HG03064 (cell line): Measurements from ENCODE around the gene BPNT1.
"Not testable (repeated sequence)": the region's sequence is repeated elsewhere in the genome, so short reads cannot be mapped to it uniquely, and the experiment has no call there.

Source experiments
- ATAC-seq: cut with Tn5 transposase; IDR thresholded peaks from one replicate; pipeline ENCODE4 v1.9.1; 2021; ENCODE audit warnings: low read depth; ENCODE audit not compliant: unreplicated experiment

Gene BPNT1, protein sequence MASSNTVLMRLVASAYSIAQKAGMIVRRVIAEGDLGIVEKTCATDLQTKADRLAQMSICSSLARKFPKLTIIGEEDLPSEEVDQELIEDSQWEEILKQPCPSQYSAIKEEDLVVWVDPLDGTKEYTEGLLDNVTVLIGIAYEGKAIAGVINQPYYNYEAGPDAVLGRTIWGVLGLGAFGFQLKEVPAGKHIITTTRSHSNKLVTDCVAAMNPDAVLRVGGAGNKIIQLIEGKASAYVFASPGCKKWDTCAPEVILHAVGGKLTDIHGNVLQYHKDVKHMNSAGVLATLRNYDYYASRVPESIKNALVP

DNA sequence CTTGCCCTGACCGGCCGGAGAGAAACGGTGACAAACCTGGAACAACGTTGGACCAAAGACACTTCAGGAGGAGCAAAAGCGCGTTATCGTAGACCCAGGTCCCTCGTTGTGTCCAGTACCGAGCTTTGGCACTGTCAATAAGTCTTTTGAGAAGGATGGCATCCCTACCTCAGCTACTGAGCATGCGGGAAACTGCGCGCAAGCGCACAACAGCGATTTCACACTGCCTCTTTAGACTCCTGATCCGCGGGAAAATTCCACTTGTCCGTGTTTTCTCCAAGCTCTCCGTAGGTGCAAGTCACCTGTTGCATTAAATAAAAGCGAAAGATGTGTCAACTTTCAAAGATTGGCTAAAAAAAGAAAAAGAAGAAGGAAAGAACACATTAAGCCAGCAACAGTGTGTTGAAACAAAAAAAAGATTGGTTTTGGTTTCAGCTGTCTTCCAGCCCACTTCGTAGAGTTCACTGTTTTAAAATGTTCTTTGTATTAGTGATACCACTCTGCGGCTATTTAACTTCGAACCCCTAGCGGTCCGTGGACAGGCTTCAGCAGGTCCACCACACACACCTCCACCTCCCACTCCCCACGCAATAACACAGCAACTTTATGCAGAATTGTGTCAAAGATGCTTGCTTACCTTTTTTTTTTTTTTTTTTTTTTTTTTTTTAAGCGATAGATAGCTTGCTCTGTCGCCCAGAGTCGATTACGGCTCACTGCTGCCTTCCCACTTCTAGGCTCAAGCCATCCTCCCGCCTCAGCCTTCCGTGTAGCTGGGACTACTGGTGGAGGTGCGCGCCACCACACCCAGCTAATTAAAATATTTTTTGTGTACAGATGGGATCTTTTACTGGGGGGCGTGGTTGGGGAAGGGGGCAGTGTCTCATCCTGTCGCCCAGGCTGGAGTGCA lies at the start of gene BPNT1:
BPNT1 (minus strand) TSS at position 139 of the 907 bp plus-strand sequence. CDS start 9,942 bp downstream, outside the sequence.
- ATAC-seq: peak; percentile 67

DNA sequence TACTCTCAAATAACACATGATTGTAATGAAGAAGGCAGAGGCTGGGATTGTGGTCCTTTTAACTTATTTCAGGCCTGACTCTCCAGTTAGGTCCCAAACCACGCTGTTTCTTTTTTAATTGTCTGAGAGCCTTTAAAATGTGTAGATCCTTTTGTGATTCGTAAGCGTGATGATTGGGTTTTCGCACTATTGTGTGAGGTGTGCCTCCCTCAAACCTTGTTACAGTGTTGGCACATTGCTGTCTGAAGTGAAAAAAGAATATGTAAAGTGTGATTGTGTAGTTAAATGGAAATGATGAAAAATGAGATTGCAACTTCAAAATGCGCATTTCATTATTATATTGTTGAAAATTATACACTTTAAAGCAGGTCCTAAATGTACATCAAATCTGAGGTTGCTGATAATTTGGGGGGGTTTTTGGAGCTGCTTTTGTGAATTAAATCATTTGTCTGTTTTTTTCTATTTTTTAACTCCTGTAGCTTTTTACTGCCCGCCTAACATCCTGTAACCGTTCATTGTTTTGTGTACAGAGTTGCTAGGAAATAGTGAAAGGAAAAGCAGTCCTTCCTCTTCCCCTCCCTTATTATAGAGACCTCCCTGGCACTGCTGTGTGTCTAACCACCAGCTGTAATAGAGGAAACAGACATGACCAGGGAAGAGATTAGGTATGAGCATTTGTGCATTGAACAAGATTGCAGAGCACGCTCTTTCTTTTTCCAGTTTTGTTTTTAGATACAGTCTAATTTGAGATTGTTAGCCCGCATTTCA lies 47.6 kb upstream of the BPNT1 start:
- ATAC-seq: no peak

DNA sequence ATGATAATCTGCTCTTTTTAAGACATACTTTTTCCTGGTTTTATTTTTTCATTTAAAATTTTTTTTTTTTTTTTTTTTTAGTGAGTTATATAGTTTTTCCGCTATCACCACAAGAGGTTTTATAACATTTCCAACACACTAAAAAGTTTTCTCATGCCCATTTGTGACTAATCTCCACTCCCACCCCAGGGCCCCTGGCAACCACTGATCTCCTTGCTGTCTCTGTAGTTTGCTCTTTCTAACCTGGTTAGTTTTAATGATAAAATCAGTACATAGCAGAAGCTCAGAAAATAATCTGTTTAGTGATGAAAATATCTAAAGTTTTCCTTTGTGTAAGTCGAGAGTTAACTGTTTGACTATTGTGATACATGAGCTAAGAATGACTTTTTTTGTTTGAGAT lies 46.2 kb upstream of the BPNT1 start:
- no peak for ATAC-seq

DNA sequence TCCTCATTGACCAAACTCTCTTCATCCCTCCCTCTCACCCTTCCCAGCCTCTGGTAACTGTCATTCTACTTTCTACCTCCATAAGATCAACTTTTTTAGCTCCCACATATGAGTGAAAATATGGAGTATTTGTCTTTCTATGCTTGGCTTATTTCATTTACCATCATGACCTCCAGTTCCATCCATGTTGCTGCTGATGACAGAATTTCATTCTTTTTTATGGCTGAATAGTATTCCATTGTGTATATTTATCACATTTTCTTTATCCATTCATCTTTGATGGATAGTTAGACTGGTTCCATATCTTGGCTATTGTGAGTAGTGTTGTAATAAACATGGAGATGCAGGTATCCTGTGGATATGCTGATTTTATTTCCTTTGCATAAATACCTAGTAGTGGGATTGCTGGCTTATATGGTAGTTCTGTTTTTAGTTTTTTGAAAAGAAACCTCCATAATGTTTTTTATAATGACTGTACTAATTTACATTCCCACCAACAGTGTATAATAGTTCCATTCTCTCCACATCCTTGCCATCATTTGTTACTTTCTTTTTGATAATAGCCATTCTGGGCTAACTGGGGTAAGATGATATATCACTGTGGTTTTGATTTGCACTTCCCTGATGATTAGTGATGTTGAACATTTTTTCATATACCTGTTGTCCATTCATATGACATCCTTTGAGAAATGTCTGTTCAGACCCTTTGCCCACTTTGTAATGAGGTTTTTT lies 40.1 kb upstream of the BPNT1 start:
- ATAC-seq: no peak

DNA sequence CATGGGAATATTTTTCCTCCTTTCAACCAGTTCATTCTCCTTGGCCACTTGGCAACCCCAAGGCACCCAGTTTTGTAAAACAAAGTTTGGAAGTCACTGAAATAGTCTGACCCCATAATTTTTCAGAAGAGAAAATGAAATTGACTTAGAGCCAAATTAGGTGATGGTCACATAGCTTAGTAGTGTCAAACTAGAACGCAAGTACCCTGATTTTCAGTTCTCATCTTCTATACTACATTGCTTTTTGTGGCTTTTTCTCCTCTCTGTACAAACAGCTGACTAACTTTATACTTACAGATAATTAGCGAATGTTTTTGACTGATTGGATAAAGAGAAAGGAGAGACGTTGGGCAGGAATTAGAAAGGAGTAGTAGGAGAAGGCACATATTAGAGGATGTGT lies 37.5 kb upstream of the BPNT1 start:
- no peak for ATAC-seq

DNA sequence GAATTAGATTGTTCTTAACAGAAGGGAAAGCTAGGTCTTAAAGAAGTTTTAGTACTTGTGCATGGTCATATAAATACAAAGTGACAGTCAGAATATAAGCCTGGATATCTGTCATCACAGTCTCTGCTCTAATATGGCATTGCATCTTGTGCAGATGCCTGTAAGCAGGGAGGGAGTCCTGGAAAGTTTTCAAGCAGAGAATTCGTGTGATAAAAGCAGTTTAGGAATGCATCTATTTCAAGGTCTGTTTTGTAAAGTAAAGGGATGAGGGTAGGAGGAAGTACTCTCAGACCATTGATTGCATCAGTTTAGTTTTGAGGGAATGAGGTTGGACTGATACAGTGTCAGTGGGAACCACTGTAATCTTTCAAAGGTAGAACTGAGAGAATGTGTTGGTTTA lies 35.0 kb upstream of the BPNT1 start:
- no peak for ATAC-seq

DNA sequence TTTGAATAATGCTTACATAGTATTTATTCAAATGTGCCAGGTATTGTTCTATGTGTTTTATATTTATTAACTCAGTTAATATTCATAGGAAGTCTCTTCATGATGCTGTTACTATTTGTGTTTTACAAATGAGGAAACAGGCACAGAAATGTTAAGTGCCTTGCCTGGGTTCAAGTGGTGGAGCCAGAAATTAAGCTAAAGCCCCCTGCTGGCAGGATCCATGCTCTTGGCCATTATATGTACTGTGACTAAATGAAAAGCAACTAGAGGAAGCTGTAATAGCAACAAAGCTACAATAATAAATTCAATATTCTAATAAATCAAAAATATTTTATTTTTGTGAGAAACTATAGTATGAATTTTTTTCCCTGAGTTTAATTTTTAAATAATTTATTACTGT lies 34.3 kb upstream of the BPNT1 start:
- no peak for ATAC-seq

DNA sequence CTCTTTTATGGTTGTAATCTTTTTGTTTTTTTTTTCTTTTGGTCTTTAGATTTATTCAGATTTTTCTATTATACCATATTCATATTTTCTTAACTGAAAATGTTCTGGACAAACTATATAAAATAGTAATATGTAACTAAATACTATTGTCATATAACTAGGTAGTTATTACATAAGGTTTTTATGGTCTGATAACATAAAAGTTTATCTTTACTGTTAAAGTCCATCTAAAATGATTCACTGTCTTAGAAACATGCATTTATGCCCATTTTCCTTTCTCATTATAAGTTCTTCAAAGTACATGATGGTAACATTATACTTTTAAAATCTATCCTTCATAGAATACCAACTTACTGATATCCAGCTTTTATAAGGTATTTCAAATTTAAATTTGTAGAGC lies 33.5 kb upstream of the BPNT1 start:
- no peak for ATAC-seq

DNA sequence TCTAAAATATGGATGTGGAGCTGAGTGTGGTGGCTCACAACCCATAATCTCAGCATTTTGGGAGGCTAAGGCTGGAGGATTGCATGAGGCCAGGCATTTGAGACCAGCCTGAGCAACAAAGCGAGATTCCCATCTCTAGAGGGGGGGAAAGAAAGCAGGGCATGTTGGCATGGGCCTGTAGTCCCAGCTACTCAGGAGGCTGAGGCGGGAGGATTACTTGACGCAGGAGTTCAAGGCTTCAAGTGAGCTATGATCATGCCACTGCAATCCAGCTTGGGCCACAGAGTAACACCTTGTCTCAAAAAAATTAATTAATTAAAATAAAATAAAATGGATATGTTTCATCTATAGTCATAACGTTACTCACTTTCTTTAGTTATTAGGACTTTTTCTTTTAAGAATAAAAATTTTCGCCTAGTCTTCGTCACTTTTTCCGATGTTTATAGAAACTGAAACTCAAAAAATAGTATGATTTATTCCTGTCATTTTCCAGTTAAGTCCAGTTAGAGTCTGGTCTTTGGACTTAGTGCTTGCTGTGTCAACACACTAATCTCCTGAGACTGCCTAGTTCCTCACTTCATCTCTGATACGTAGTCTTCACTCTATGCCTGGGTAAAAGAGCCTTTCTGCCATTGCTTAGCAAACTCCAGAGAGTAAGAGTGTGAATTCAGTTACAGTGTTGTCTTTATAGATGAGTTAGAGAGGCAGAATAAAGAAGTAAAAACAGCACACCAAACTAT lies 32.4 kb upstream of the BPNT1 start:
- no peak for ATAC-seq

DNA sequence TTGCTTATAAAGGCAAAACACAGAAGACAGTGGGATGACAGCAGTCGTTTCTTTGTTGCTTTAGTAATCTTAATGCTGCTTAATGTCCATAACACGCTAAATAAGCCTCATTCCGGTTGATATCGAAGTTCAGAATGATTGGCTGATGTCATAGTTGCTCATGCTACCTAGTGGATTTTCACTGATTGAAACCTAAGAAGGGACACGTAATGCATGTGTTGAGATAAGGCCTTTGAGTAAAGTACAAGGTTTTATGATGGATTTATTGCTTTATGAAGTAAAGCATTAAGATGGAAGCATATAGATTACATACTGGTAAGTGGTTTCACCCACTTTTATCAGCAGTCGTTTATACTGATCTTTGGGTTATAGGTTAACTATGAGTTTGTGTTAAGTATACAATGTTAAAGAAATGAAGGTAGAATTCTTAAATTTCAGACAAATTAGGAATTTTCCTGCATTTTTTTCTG lies 29.5 kb upstream of the BPNT1 start:
- no peak for ATAC-seq

DNA sequence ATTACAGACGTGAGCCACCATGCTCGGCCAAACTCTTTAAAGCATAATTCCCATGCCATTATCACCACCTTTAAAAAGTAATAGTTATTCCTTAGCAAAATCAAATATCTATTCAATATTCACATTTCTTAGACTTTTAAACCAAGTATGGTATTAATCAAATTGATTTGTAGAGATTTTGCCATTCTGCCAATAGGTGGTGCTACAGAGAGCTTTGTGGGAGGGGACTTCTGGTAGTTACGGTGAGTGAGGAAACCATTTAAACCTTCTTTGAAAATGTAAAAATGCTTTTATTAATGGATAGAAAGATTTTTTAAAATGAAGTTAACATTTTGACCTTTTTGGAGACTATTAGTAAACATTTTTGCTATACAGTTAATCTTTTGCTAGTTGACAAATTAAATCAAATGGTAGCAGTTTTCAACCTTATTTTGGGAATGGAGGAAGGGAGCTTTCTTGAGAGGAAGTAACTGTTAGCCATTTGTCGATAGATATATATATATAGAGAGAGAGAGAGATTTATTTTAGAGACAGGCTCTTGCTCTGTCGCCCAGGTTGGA lies 23.6 kb upstream of the BPNT1 start:
- no peak for ATAC-seq

DNA sequence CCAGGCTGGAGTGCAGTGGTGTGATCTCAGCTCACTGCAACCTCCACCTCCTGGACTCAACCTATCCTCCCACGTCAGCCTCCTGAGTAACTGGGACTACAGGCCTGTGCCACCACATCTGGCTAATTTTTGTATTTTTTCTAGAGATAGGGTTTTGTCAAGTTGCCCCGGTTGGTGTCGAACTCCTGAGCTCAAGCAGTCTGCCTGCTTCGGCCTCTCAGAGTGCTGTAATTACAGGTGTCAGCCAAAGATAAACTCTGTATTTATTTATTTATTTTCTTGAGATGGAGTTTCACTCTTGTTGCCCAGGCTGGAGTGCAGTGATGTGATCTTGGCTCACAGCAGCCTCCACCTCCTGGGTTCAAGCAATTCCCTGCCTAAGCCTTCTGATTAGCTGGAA lies 23.0 kb upstream of the BPNT1 start:
- ATAC-seq: not testable (repeated sequence)

DNA sequence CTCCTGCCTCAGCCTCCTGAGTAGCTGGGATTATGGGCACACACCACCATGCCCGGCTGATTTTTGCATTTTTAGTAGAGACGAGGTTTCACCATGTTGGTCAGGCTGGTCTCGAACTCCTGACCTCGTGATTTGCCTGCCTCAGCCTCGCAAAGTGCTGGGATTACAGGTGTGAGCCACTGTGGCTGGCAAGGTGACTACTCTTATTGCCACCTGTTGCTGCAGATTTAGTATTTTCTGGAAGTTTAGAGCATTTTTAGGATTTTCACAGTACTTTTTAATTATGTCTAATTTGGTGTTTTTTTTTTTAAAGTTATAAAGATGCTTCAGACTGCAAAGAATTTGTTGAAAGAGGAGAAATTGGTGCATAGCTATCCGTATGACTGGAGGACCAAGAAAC lies 20.9 kb upstream of the BPNT1 start:
- not testable (repeated sequence) for ATAC-seq

DNA sequence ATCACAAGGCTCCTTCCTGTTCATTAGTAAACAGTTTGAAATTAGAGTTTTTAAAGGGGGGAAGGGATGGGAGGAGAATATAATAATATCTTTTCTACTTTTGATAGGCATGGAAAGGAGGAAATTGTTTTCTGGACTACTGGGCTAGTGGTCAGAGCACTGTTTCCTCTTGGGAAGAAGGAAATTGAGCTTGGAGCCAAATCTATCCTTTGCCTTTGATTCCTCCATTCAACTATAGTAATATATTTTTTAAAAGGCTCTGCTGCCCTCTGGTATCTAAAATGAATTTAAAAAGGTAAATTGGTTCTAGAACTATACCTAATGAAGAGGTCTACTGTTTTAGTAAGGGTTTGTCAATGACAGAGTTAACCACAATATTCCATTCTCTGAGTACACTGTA lies 10.2 kb upstream of the BPNT1 start:
- no peak for ATAC-seq

DNA sequence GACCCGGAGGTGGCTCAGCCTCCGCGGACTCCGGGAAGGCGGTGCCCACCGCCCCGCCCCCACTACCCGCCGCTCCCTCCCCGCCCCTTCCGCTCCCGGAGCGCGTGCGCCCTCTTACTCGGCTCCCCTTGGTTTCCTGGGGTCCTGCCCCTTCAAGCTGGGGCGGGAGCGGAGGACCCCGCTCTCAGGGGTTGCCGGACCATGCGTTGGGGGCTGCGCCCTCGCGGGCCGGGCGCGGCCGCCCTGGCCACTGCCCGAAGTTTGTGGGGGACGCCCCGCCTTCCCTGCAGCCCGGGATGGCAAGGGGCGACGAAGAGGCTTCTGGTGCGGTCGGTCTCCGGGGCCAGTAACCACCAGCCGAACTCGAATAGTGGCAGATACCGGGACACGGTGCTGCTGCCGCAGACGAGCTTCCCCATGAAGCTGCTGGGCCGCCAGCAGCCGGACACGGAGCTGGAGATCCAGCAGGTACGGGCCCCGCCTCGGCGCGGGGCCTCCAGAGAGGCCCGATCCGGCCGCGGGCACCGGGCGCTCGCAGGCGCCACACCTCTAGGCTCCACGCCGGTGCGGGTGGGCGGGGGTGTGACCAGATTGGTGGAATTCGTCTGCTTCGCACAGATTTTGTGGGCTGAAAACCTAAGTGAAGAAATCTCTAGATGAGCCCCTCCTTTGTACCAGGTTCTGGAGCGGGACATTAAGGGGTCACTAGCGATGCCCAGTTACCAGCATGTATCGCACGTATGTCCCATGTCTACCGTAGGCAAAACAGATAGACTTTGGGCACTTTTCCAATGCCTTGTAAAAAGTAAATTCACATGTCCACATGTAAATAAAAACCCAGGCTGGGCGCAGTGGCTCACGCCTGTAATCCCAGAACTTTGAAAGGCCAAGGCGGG lies 4.7 kb upstream of the BPNT1 start, which contains the start of gene IARS2:
IARS2 (plus strand) TSS at position 117 of the 896 bp plus-strand sequence; CDS start at position 202, 85 bp downstream.
- peak; percentile 55 for ATAC-seq

DNA sequence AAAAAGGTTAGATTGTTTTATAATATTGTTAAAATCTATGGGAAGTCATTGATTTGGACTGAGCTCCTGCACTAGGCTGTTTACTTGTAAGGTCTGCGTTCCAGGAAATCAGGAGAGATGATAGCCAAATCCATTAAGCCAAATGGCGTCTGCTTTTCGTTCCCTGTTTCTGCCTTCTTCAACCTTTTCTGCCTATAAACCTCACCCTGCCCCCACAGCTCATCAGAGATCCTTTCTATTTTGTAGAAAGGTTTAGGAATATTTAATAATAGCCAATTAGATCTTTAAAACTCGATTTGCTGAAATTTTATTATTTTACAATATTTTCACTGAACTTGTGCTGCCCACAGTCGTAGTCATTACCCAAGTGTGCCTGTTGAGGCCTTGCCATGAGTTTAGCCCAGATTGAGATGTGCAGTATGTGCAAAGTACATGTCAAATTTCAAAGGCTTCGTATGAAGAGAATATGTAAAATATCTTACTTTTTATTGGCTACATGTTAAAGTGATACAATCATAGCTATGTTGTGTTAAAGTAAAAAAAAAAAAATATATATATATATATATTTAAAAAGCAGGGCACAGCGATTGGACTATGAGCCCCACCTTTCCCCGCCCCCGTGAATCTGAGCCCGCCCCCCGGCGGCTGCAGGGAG lies 3.9 kb upstream of the BPNT1 start:
- ATAC-seq: no peak

DNA sequence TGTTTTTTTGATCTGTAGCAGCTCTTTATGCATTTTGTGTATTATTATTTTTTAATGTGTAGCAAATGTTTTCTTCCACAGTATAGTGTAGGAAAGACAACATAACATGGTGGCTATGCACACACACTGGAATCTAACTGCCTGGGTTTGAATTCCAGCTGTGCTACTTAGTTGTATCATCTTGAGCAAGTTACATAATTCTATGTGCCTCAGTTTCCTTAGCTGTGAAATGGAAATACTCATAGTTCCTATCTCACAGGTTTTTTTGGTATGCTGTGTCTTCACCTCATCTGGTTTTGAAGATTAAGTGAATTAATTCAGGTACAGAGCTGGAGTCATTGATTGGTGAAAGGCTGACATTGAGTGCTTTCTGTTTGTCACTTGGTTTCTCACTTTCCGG lies 3.1 kb upstream of the BPNT1 start:
- ATAC-seq: no peak

DNA sequence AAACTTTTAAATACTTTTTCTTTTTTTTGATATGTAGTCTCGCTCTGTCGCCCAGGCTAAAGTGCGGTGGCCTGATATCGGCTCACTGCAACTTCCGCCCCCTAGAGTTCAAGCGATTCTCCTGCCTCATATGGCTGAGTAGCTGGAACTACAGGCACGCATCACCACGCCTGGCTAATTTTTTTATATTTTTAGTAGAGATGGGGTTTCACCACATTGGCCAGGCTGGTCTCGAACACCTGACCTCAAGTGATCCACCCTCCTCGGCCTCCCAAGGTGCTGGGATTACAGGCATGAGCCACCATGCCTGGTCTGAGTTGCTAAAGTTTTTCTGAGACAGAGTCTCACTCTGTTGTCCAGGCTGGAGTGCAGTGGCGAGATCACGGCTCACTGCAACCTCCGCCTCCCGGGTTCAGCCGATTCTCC lies 3.3 kb downstream of the BPNT1 start:
- ATAC-seq: peak; percentile 48
